ENCODE data around the gene DYNLL2.

GRCh38 chr17:58040386-58040785, 42.8 kb upstream of the DYNLL2 start:
- TF ChIP-seq REST (IDR thresholded peaks at IDR 0.05; ENCODE audit: insufficient read depth in 1 of 2, low read depth in 2 of 2, low read length in 2 of 2) (no peak), POLR2AphosphoS5 (IDR thresholded peaks at IDR 0.05; ENCODE audit: low read depth, low read length) (no peak)
